Measurements from ENCODE around the gene OR2Z1.
"Not testable (repeated sequence)": the region's sequence is repeated elsewhere in the genome, so short reads cannot be mapped to it uniquely, and the experiment has no call there.

Gene OR2Z1

GRCh38 chr19:8699908-8700307 lies 21.5 kb upstream of the OR2Z1 start:
- no peak for DNase-seq
- intact Hi-C loops (cut with DNase I) = no loop called here

- intact Hi-C loops (cut with DNase I) = no loop called here
Observed at GRCh38 chr19:8700956-8701355, 20.5 kb upstream of the OR2Z1 start.

DNA sequence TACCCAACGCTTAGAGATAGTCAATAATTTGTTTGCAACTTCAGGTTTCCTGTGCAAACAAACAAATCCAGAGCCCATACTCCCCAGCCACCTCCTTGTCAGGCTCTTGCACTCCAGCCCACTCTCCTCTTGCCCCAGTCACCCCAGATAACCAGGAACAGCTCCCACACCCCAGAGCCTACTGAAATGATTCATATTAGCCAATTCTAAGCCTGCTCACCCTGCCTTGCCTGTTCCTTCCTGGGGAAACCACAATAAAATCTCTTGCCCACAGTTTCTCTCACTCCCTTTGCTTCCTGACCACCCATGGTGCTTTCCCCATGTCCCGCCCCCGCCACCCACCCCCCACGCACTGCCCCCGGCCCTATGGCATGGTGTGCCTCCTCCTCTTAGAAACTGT lies 19.1 kb upstream of the OR2Z1 start:
- peak in 2 of 42 donors; percentile 11 to 23 for DNase-seq
- intact Hi-C loops (cut with DNase I) = no loop called here

More at GRCh38 chr19:8700956-8701355, 20.5 kb upstream of the OR2Z1 start:
- no peak for DNase-seq

GRCh38 chr19:8703223-8703622 lies 18.2 kb upstream of the OR2Z1 start:
- no peak for DNase-seq
- intact Hi-C loops (cut with DNase I) = no loop called here

GRCh38 chr19:8705304-8705703 lies 16.1 kb upstream of the OR2Z1 start:
- peak in 17 of 42 donors; percentile 8 to 53 (median 18) for DNase-seq
- intact Hi-C loops (cut with DNase I) = not testable (repeated sequence)

DNA sequence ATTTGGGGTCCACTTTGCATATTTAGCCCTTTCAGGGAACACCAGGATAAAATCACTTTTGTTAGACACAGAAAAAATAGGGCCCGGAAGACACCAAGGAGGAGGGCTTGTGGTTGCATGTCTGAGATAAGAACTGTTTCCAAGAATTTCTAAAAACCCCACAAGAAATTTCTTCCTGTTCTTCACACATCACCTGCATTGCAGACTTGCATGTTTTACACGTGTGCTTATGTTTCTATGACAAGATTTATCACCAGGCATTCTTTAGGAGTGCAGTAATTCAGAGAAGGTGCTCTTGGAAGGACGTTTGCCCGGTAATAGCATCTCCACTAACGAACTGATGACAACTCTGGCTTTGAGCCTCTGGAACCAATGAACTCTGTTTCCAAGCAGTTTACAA lies 15.7 kb upstream of the OR2Z1 start:
- no peak for DNase-seq
- intact Hi-C loops (cut with DNase I) = no loop called here

- intact Hi-C loops (cut with DNase I); DNase-seq: not testable (repeated sequence)
Observed at GRCh38 chr19:8710337-8710736, 11.1 kb upstream of the OR2Z1 start.

- intact Hi-C loops (cut with DNase I) = no loop called here
- no peak for DNase-seq
Observed at GRCh38 chr19:8722032-8722431, 598 bp downstream of the OR2Z1 start.

GRCh38 chr19:8724276-8724675 lies 2.8 kb downstream of the OR2Z1 start:
- intact Hi-C loops (cut with DNase I) = no loop called here
- no peak for DNase-seq

GRCh38 chr19:8731428-8732169 lies 10.2 kb downstream of the OR2Z1 start:
- DNase-seq = no peak
- intact Hi-C loops (cut with DNase I) = no loop called here

DNA sequence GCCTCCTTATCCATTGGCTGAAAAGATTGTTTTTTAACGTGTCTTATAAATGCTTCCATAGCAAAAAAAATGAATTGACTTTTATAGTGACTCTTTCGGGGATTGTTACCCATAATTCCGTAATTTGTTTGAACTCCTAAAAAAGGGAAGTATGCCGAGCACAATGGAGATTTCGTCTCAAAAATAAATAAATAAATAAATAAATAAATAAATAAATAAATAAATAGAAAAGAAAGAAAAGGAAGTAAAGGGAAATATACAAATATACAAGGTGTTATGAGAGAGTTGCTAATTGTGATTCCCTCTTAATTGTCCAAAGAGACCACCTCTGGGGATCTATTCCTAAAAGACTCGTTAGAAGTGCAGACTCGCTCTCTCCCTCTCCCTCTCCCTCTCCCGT lies 16.9 kb downstream of the OR2Z1 start:
- intact Hi-C loops (cut with DNase I) = no loop called here
- no peak for DNase-seq

- DNase-seq; intact Hi-C loops (cut with DNase I): not testable (repeated sequence)
Observed at GRCh38 chr19:8739291-8740065, 18.0 kb downstream of the OR2Z1 start.

DNA sequence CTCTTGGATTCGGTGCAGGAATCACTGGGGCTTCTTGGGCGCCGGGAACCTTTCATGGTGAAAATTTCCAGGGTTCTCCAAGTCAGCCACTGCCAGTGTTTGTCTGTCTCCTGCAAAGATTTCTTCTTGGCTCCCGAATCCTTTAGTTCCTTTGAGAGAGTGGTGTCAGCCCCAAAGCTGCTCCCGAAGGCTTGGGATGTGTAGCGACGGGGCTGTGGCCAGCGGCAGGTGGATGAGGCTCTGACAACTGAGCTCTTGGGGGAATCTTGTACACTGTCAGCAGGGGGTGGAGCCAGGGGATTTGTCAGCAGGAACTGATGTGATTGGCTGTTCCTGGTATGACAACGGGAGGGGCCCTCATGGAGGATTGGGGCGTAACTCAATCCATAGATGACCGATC lies 45.8 kb downstream of the OR2Z1 start:
- peak in 4 of 42 donors; percentile 16 to 28 (median 26) for DNase-seq
- intact Hi-C loops (cut with DNase I) = not testable (repeated sequence)

GRCh38 chr19:8769265-8769664 lies 47.8 kb downstream of the OR2Z1 start:
- intact Hi-C loops (cut with DNase I); DNase-seq: not testable (repeated sequence)

DNA sequence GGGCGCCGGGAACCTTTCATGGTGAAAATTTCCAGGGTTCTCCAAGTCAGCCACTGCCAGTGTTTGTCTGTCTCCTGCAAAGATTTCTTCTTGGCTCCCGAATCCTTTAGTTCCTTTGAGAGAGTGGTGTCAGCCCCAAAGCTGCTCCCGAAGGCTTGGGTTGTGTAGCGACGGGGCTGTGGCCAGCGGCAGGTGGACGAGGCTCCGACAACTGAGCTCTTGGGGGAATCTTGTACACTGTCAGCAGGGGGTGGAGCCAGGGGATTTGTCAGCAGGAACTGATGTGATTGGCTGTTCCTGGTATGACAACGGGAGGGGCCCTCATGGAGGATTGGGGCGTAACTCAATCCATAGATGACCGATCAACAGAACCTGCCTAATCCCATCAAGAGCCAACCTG lies 52.2 kb downstream of the OR2Z1 start:
- intact Hi-C loops (cut with DNase I); DNase-seq: not testable (repeated sequence)

All from head of caudate nucleus (tissue), 42 donors.